ENCODE measurements around the gene TESK1. TPM values are rescaled to one million over a fixed set of nuclear protein-coding genes. Genes with fewer than 3 reads are reported as not detected.

The TESK1 gene, protein sequence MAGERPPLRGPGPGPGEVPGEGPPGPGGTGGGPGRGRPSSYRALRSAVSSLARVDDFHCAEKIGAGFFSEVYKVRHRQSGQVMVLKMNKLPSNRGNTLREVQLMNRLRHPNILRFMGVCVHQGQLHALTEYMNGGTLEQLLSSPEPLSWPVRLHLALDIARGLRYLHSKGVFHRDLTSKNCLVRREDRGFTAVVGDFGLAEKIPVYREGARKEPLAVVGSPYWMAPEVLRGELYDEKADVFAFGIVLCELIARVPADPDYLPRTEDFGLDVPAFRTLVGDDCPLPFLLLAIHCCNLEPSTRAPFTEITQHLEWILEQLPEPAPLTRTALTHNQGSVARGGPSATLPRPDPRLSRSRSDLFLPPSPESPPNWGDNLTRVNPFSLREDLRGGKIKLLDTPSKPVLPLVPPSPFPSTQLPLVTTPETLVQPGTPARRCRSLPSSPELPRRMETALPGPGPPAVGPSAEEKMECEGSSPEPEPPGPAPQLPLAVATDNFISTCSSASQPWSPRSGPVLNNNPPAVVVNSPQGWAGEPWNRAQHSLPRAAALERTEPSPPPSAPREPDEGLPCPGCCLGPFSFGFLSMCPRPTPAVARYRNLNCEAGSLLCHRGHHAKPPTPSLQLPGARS
- polyA plus RNA-seq (ENCODE audit: insufficient read length in 3 of 3), result 10 to 100 TPM; 30.4 to 37.8 (median 30.7) TPM

DNA sequence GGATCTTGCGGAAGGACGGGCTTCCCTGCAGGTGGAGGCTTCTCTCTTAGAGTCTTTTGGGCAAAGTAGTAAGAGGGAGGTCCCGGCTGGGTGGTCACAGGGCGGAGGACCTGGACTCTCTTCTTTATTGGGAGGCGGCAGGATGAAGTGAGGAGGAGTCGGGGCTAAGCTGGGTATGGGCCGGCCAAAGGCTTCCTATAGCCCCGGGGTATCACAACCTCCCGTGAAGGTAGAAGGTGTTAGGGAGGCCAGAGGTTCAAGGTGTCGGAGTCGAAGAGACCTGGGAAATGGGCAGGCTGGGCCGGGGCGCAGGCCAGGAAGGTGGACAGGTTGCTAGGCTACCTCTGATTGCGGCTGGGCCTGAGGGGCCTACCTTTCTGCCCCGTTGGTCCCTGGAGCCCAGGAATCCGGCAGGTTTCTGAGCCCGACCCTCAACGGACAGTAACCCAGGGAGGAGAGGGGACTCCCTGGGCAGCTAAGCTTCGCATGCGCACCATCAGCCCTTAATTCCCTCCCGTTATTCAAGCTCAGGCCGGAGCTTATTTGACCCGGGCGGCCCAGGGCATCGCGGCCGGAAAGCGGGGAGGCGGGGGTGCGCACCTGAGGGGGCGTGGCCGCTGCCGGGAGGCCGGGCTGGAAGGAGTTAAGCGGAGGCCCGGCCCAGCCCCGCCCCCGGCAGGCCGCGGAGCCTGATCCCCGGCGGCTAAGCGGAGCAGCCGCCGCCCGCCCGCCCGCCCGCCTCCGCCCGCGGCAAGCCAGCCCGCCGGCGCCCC lies at the start of gene TESK1:
TSS of gene TESK1 (plus strand) at position 685 of the 773 bp plus-strand sequence. CDS start 358 bp downstream, outside the sequence.
- peak in 1 of 3 donors; percentile 37 for DNase-seq (ENCODE audit: low read depth in 3 of 3, low spot score in 2 of 3)

DNA sequence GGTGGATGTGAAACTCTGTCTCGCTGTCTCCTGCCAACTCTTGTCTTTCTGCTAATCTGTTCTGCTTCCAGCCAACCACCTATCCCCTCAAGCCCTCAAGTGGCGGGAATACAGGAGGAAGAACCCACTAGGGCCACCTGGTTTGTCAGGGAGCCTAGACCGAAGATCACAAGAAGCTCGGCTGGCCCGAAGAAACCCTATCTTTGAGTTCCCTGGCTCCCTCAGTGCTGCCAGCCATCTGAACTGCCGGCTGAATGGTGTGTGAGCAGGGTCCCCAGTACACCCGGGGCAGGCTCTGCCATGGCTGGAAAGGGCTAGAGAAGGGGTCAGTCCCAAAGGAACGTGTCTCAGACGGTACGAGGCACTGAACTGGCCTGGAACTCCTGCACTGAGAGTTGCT lies 49.2 kb upstream of the TESK1 start:
- no peak for DNase-seq (ENCODE audit: low read depth in 3 of 3, low spot score in 2 of 3)

DNA sequence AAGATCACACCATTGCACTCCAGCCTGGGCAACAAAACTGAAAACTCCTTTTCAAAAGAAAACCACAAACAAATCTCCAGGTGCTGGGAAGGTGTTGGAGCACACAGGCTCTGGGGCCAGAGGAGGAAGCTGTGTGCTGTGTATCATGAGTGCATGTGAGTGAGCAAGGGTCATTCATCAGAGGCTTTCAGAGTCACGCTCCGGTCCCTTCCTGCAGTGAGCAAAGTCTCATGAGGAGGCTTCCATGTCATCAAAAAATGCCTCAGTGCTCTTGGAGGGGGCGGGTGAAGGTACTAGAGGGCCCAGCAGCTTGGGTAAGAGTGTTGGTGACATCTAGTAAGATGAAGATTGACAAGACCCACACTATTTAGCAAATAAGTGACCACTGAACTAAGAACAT lies 48.3 kb upstream of the TESK1 start:
- DNase-seq (ENCODE audit: low read depth in 3 of 3, low spot score in 2 of 3), result no peak

DNA sequence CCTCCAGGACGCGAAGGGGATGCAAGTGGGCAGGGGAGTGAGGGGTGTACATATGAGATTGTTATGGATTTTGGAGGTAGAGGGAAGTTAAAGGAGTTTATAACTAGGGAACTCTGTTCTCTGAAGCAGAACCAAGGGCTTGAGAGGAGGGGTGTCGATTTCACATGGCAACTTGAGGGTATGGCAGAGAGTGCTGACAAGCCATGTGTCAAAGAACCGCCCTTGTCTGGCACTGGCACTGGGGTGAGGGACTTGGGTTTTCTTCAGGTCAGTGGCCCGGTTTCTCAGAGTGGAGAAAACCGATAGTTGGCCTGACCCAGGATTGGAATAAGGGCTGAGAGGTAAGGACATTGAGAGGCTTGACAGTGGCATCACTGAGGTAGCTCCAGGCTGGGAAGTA lies 47.7 kb upstream of the TESK1 start:
- no peak for DNase-seq (ENCODE audit: low read depth in 3 of 3, low spot score in 2 of 3)

DNA sequence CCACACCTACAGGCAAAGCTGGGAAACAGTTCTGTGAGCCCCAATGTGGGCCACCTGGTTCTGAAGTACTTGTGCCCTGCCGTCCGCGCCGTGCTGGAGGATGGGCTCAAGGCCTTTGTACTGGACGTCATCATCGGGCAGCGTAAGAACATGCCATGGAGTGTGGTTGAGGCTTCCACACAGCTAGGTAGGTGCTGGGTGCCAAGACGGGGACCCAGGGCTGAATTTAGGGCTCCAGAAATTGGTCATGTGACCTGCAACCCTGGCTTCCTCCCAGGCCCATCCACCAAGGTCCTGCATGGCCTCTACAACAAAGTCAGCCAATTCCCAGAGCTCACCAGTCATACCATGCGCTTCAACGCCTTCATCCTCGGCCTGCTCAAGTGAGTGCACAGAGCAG lies 46.9 kb upstream of the TESK1 start:
- DNase-seq (ENCODE audit: low read depth in 3 of 3, low spot score in 2 of 3), result no peak

DNA sequence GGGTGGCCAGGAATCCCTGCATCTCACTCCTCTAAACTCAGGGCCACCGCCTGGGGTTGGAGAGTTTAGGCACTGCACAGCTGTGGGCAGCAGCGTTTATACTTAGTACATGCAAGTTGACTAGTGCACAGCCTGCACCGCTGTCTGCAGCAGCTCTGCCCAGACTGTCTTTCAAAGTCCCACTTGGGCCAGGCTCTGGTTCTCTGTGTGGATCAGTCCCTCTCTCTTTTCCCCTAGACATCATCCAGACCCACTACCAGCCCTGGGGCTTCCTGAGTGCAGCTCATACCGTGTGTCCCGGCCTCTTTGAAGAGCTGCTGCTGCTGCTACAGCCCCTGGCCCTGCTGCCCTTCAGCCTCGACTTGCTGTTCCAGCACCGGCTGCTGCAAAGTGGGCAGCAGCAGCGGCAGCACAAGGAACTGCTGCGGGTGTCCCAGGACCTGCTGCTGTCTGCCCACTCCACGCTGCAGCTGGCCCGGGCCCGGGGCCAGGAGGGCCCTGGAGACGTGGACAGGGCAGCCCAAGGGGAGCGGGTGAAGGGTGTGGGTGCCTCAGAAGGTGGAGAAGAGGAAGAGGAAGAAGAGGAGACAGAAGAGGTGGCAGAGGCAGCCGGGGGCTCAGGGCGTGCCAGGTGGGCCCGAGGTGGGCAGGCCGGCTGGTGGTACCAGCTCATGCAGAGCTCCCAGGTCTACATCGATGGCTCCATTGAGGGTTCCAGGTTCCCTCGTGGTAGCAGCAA lies 45.1 kb upstream of the TESK1 start:
- no peak for DNase-seq (ENCODE audit: low read depth in 3 of 3, low spot score in 2 of 3)

DNA sequence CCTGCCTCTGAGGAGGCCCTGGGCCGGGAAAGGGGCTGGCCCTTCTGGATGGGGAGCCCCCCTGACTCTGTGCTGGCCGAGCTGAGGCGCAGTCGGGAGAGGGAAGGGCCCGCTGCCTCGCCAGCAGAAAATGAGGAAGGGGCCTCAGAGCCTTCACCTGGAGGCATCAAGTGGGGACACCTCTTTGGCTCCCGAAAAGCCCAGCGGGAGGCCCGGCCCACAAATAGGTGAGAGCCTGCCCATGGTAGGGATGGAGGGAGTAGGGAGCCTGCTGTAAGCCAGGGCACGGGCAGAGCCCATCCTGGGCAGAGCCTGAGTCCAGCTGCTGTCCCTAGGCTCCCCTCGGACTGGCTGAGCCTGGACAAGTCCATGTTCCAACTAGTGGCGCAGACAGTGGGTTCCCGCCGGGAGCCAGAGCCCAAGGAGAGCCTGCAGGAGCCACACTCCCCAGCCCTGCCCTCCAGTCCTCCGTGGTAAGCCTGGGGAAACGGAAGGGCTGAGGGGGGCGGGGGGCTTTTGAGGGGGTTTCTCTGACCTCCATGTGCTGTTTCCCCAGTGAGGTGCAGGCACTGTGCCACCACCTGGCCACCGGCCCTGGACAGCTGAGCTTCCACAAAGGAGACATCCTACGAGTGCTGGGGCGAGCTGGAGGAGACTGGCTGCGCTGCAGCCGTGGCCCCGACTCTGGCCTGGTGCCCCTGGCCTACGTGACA lies 44.3 kb upstream of the TESK1 start:
- DNase-seq (ENCODE audit: low read depth in 3 of 3, low spot score in 2 of 3), result no peak

DNA sequence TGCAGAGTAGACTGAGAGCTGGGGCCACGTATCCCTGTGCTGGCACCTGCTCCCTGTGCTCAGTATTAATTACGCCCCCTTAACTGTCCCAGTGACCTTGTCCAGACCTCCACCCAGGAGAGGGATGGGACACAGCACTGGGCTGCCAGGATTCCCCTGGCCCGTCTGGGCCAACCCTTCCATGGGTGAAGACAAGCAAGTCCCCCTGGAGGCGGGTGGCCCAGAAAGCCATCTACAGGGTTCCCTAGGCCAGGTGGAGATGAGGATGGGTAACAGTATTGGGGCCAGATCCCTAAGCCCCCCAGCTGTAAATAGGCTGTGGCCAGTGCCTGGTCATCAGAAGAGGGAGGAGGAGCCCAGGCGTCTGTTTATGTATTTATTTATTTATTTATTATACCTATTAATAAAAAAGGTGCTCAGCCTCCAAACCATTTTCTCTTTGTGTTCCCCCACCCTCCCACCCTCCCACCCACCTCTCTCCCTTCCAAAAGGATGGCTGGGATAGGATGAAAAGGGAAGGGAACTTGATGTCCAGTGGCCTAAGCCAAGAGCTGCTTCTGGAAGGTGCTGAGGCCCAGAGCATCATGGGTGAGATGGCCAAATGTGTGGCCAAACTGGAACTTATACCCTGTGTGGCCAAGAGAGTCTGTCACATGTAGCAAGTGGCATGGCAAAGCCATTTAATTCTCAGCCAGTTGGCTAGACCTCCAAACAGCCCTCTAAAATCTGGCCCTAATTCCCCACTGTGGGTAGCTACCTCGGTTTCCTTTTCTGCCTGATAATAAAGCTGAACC lies 43.4 kb upstream of the TESK1 start:
- no peak for DNase-seq (ENCODE audit: low read depth in 3 of 3, low spot score in 2 of 3)

DNA sequence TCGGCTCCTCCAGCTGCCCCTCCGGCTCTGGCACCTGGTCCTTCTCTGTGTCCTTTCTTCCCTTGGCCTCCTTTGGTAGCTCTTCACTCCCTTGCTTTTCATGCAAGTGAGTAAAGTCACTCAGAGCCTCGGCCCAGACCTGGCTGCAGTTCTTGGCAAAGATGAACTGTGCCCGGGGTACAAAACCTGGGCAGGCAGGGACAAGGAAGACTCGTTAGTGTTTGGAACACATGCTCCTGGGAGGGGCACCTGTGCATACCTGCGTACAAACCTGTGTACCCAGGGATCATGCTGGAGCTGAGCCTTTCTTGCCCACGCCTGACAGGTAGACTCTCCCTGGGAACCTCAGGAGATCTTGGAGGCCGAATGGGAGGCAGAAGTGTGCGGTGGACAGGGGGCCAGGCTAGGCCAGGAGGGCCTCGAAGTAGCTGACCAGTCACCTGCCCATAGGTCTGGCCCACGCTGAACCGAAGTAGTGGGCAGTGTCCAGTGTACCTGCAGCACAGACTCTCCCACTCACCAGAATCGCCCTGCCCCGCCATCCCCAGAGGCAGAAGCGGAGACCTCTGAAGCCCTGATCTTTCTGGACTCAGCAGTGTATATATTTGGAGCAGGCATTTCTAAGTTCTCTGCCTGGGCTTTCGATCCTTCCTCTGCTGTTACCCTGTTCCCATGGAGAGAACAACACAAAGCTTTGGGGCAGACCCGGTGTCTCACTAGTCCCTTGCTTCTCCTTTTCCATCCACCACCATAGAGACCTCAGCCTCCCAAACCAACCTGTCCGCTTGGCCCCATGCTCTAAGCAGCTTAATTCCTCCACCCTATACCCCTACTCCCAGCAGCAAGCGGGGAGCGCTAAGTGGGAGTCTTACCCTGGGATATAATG lies 41.9 kb upstream of the TESK1 start:
- no peak for DNase-seq (ENCODE audit: low read depth in 3 of 3, low spot score in 2 of 3)

DNA sequence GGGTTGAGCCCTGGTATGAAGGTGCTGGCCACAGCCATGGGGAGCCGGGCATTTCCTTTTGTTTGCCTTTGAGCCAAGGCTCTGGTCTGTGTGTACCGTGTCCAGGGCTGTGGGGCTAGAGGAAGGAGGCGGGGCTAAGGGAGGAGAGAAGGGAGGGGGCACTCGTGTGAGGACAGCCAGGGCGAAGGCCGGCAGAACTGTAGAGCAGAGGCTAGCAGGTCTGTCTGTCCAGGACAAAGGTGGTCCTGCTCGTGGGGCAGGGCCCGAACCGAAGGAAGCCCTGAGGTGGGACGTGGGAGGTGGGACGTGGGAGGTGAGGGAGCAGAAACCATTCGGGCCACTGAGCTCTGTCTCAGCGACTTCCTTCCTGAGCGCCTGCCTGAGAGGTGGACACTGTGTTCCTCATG lies 41.3 kb upstream of the TESK1 start:
- DNase-seq (ENCODE audit: low read depth in 3 of 3, low spot score in 2 of 3), result no peak

DNA sequence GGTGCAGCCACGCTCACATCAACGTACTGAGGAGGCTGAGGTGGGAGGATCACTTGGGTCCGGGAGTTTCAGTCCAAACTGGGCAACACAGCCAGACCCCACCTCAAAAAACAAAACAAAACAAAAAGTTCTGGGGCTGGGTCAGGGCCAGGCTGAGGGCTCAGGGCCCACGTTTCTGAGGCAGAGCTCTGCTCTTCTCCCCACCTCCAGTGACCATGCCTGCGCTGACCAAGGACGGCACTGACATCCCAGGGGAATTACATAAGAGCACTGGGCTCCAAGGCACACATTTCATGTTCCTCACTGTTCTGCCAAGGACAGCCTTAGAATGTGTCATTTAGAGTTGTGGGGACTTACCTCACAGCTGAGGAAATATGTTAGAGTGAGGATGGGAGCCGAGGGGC lies 40.4 kb upstream of the TESK1 start:
- DNase-seq (ENCODE audit: low read depth in 3 of 3, low spot score in 2 of 3), result no peak

DNA sequence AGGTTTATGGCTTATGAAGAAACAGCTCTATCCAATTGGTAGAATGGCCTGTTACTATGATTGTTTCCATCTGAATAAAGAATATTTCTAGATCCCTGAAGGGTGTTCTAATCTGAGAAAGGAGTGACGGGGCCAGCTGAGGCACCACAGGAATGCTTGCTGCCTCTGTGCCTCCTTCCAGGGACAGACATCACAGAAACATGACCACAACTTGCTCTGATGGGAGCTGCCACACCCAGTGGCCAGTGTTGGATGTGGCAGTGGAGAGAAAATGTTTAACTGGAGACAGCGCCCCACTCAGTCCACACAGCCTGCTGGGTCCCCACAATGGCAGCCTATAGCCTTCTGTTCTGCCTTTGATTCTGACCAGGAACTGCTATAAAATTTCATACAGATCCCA lies 38.6 kb upstream of the TESK1 start:
- DNase-seq (ENCODE audit: low read depth in 3 of 3, low spot score in 2 of 3), result no peak

DNA sequence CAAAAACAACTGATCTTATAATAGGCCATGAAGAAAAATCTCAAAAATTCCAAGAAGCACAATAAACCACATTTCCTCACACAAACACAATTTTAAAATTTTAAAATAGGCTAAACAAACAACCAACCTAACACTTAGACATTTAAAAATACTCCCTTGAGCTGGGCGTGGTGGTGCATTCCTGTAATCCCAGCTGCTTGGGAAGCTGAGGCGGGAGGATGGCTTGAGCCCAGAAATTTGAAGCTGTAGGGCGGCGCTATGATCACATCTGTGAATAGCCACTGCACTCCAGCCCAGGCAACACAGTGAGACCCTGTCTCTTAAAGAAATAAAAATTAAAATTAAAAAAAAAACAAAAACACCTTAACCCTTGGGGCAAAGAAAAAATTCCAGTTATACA lies 36.9 kb upstream of the TESK1 start:
- DNase-seq (ENCODE audit: low read depth in 3 of 3, low spot score in 2 of 3), result no peak

DNA sequence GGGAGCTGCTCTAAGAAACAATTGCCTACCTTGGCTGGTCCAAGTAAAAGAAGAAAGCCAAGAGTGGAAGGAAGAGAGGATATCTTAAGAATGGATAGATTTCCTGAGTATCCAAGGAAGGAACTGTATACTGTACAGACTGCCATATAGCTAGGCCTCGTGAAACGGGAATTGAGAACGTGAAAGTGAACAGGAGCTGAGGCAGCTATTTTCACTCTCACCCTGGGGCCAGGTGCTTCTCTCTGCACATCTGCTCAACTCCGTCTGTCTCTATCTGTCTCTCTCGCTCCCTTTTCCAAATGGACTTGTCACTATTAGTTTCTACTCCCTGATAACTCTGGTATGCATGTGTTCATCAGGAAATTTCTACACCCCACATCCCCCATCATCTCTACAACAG lies 35.9 kb upstream of the TESK1 start:
- no peak for DNase-seq (ENCODE audit: low read depth in 3 of 3, low spot score in 2 of 3)

DNA sequence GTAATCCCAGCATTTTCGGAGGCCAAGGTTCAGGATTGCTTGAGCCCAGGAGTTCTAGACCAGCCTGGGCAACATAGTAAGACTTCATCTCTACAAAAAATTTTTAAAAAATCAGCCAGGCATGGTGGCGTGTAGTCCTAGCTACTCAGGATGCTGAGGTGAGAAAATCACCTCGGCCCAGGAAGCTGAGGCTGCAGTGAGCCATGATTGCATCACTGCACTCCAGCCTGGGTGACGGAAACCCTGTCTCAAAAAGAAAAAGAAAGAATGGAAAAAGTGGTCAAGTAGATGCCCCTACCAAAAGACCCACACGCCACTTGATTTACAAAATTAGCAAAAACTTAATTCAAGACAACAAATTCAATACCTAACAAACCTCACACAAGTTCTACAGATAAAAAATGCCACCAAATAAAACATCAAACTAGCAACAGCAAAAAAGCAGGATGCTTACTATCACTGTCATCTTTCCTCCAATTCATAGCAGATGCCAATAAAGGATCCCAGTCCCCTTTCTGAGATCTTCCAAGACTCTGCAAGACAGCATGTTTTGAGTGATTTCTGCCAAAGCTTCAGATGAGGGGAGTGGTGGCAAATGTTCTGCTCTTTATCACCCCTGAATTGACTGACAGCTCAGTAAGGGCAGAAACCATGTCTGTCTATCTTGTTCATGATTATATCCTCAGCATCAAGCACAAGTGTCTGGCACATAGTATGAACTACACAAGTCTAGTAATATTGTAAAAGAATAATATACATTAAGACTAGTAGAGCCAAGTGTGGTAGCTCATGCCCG lies 34.2 kb upstream of the TESK1 start:
- no peak for DNase-seq (ENCODE audit: low read depth in 3 of 3, low spot score in 2 of 3)

DNA sequence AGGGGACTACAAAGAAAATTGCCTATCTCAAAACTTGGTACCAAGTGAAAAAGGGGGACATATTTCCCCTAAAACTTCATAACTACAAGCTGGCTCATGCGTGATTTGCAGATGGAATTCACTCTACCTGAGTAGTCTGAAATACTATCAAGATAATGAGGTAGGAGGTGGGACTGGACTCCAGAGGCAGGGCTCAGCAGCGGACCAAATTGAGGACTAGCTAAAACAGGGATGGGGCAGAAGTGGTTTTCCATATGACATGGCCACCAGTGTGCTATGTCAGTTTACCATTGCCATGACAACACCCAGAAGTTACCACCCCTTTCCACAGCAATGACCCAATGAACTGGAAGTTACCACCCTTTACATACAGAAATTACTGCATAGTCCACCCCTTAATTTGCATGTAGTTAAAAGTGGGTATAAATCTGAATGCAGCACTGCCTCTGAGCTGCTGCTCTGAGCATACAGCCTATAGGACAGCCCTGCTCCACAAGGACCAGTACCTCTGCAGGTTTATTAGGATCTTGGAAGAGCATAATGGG lies 30.4 kb upstream of the TESK1 start:
- no peak for DNase-seq (ENCODE audit: low read depth in 3 of 3, low spot score in 2 of 3)

DNA sequence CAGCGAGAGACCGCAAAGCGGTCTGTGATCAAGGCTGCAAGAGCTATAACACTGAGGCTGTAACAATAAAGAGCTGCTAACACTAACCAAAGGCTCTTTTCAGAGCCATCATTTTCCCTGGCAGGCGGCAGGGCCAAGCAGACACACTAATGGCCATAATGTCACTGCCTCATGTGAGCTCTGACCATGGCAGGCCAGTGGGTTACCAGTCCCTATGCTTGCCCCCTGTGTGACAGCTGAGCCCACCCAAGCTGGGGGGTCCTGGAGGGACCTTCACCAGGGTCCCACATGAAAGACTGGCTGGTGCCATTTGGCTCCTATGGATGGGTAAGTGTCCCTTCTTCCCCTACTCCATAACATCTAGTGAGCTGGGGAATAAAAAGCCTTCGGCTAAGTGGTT lies 29.6 kb upstream of the TESK1 start:
- DNase-seq (ENCODE audit: low read depth in 3 of 3, low spot score in 2 of 3), result no peak
